GM23338 (cell line): ENCODE results near the gene ITGA8. TPM values are rescaled to one million over a fixed set of nuclear protein-coding genes. Genes with fewer than 3 reads are reported as not detected.

ENCODE experiments used
- ATAC-seq: fragments of 200-7000 bp; cut with Tn5 transposase; 3 replicates; pipeline ENCODE4 v1.9.1; 2020
- DNase-seq: peaks from one replicate; pipeline ENCODE4 v3.0.0-alpha.2; 2015; ENCODE audit warnings: low spot score
- H2AFZ ChIP-seq: fragments of 200-600 bp; sonication (generic); 2 replicates; pipeline ENCODE4 v1.8.0; 2016; ENCODE audit warnings: antibody characterized with exemption, mild to moderate bottlenecking, moderate library complexity
- H3F3A ChIP-seq: fragments of 200-600 bp; sonication (generic); replicated peaks from 2 replicates; pipeline ENCODE4 v1.8.0; 2017; ENCODE audit warnings: antibody characterized with exemption, mixed run types, low read depth
- H3K27ac ChIP-seq: fragments of 200-600 bp; sonication (generic); 2 replicates; pipeline ENCODE4 v1.6.1; 2016; ENCODE audit warnings: low read depth
- H3K27me3 ChIP-seq: fragments of 200-600 bp; sonication (generic); 2 replicates; pipeline ENCODE4 v1.8.0; 2016; ENCODE audit warnings: mild to moderate bottlenecking, mixed run types, moderate library complexity; ENCODE audit not compliant: insufficient read depth
- H3K36me3 ChIP-seq: fragments of 200-600 bp; sonication (generic); 2 replicates; pipeline ENCODE4 v1.8.0; 2016; ENCODE audit warnings: mild to moderate bottlenecking; ENCODE audit not compliant: insufficient read depth
- H3K4me1 ChIP-seq: fragments of 200-600 bp; sonication (generic); 2 replicates; pipeline ENCODE4 v1.8.0; 2016; ENCODE audit warnings: mild to moderate bottlenecking, moderate library complexity; ENCODE audit not compliant: insufficient read depth
- H3K4me2 ChIP-seq: fragments of 200-600 bp; sonication (generic); 2 replicates; pipeline ENCODE4 v1.7.1; 2017; ENCODE audit warnings: mixed run types
- H3K4me3 ChIP-seq: fragments of 200-600 bp; sonication (generic); 2 replicates; pipeline ENCODE4 v1.6.1; 2016; ENCODE audit warnings: mixed run types
- H3K79me2 ChIP-seq: fragments of 200-600 bp; sonication (generic); replicated peaks from 2 replicates; pipeline ENCODE4 v1.8.0; 2017; ENCODE audit warnings: mild to moderate bottlenecking; ENCODE audit not compliant: insufficient read depth
- H3K9me2 ChIP-seq: fragments of 200-600 bp; sonication (generic); 2 replicates; pipeline ENCODE4 v1.8.0; 2017; ENCODE audit not compliant: insufficient read depth
- H4K20me1 ChIP-seq: fragments of 200-600 bp; sonication (generic); replicated peaks from 2 replicates; pipeline ENCODE4 v1.8.0; 2017; ENCODE audit warnings: mild to moderate bottlenecking; ENCODE audit not compliant: insufficient read depth
- H3K27ac Mint-ChIP-seq: 2 replicates; pipeline ENCODE4 v1.8.0; 2020; ENCODE audit warnings: inconsistent platforms, mild to moderate bottlenecking, moderate library complexity, mixed read lengths
- H3K27me3 Mint-ChIP-seq: 3 replicates; pipeline ENCODE4 v1.8.0; 2022; ENCODE audit warnings: low read depth, mild to moderate bottlenecking, moderate library complexity, mixed read lengths, inconsistent platforms; ENCODE audit not compliant: insufficient read depth, poor library complexity
- H3K36me3 Mint-ChIP-seq: 3 replicates; pipeline ENCODE4 v1.8.0; 2021; ENCODE audit warnings: low read depth, mild to moderate bottlenecking, inconsistent platforms, moderate library complexity, mixed read lengths
- H3K4me1 Mint-ChIP-seq: 3 replicates; pipeline ENCODE4 v1.8.0; 2020; ENCODE audit warnings: mild to moderate bottlenecking, inconsistent platforms, mixed read lengths
- H3K4me3 Mint-ChIP-seq: 3 replicates; pipeline ENCODE4 v1.8.0; 2021; ENCODE audit warnings: moderate library complexity, mild to moderate bottlenecking, inconsistent platforms, mixed read lengths
- H3K9me3 Mint-ChIP-seq: 3 replicates; pipeline ENCODE4 v1.8.0; 2020; ENCODE audit warnings: moderate library complexity, mild to moderate bottlenecking, inconsistent platforms, mixed read lengths
- CREB1 ChIP-seq: fragments of 250-450 bp; sonication (Bioruptor Pico); IDR thresholded peaks from 2 replicates; pipeline ENCODE4 v1.5.0; 2020; ENCODE audit warnings: low read depth, mild to moderate bottlenecking, moderate library complexity
- POLR2AphosphoS5 ChIP-seq: IDR thresholded peaks from 2 replicates; pipeline ENCODE4 v1.6.1; 2016; ENCODE audit warnings: antibody characterized with exemption, low read depth
- ZNF331 ChIP-seq: fragments of 250-450 bp; sonication (Bioruptor Pico); IDR thresholded peaks from 2 replicates; pipeline ENCODE4 v1.5.0; 2020; ENCODE audit warnings: low read depth, mild to moderate bottlenecking, moderate library complexity
- polyA plus RNA-seq: library from polyadenylated mRNA; unstranded; fragments of >200 nt; fragmentation: Nextera tagmentation; extraction: Ambion mirVana; gene quantifications from 2 replicates; pipeline ENCODE4 v1.2.1, GENCODE V29; 2016
- total RNA-seq: library from RNA; depleted of rRNA; stranded (reverse); fragments of >200 nt; shearing (Covaris generic); gene quantifications from 2 replicates; pipeline ENCODE4 v1.2.3, GENCODE V29; 2014
- TF ChIP-seq, protein P1 (sequence below), 2 experiments: fragments of 200-600 bp in 1 of 2; sonication (generic) in 1 of 2; conservative IDR thresholded peaks; 2 replicates each; pipeline versions ENCODE4 v1.5.1 to v1.6.1; 2016 to 2017; ENCODE audit warnings: antibody characterized with exemption in 2 of 2, low read depth in 2 of 2, mild to moderate bottlenecking in 2 of 2, moderate library complexity in 1 of 2

Gene ITGA8
- total and polyA plus RNA-seq, 2 experiments from 2014 or later: not detected

DNA sequence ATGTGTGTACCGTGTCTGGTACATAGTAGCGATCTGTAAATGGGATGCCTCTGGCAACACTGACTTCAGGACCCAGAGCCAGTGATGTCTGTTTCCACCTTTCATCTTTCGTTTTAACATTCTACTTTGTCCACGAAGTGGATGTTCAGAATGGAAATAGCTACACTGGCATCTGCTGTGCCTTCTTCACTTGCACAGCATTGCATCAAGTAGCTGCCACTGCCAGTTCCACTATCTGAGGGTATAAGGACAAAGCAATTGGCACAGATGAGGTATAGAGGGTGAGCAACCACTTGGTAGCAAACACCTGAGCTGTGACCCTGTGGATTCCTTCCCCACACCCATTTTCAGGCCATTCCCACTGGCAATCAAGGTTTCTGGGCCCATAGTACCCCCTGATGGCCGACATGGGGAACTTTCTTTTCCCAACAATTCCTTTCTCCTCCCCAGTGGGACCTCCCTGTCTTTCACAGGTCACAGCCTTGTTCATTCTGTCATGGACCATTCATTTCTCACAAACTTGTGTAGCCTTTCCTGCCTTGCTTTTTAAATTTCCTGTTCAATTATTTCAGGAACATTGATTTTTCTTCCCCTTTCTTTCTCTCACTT is 4.0 kb downstream of the ITGA8 start:
- H3K9me2 ChIP-seq: no peaks in the 10 kb centered on the region
- no peak overlapping the region for H3K4me3 ChIP-seq
- H4K20me1 ChIP-seq: no peaks in the 10 kb centered on the region; the same call in 1 of the 2 replicates
- 0 out of 2 replicates have a peak, but pooled peaks cover 6% of the 10 kb centered on the region for H3F3A ChIP-seq
- H3K4me1 Mint-ChIP-seq: peaks cover 6% of the 10 kb centered on the region; the same call in 2 of the 3 replicates
- ATAC-seq (no peak; the same call in 2 of the 3 replicates), DNase-seq (peak; percentile 47)
- H3K27ac ChIP-seq: no peak overlapping the region
- H3K27me3 Mint-ChIP-seq: peaks cover 25% of the 10 kb centered on the region
- no peak overlapping the region for H3K4me3 Mint-ChIP-seq
- peaks cover 34% of the 10 kb centered on the region for H3K27me3 ChIP-seq
- H3K79me2 ChIP-seq: no peaks in the 10 kb centered on the region
- no peaks in the 10 kb centered on the region for H3K9me3 Mint-ChIP-seq
- no peaks in the 10 kb centered on the region for H3K4me1 ChIP-seq
- H3K4me2 ChIP-seq: no peak overlapping the region
- H3K27ac Mint-ChIP-seq: no peak overlapping the region
- no peaks in the 10 kb centered on the region for H3K36me3 Mint-ChIP-seq
- H3K36me3 ChIP-seq: no peaks in the 10 kb centered on the region
- TF ChIP-seq, protein P1, sequence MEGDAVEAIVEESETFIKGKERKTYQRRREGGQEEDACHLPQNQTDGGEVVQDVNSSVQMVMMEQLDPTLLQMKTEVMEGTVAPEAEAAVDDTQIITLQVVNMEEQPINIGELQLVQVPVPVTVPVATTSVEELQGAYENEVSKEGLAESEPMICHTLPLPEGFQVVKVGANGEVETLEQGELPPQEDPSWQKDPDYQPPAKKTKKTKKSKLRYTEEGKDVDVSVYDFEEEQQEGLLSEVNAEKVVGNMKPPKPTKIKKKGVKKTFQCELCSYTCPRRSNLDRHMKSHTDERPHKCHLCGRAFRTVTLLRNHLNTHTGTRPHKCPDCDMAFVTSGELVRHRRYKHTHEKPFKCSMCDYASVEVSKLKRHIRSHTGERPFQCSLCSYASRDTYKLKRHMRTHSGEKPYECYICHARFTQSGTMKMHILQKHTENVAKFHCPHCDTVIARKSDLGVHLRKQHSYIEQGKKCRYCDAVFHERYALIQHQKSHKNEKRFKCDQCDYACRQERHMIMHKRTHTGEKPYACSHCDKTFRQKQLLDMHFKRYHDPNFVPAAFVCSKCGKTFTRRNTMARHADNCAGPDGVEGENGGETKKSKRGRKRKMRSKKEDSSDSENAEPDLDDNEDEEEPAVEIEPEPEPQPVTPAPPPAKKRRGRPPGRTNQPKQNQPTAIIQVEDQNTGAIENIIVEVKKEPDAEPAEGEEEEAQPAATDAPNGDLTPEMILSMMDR (conservative IDR thresholded peaks at IDR 0.05; ENCODE audit: low read depth in 2 of 2): peak; percentile 66 to 82
- no peak for TF ChIP-seq CREB1 (CRISPR knock-in tag)
- no peak overlapping the region for H2AFZ ChIP-seq

DNA sequence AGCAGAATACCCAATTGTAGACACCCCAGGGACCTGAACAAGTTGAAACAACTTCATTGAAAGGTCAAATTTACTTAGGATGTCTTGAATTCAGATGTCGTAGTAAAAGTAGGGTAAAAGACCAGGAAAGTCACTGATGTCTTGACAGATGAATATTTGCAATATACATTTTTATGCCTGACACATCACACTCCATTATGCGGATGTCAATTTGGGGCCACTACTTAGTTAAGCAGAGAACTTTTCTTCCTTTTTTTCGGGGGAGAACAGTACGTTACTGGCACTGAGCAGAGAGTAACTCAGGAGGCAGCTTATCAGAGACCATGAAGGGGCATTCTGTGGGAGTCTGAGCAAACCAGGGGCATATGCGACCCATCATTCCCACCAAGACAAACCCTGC is 4.9 kb downstream of the ITGA8 start:
- Histone ChIP-seq H3K9me2 (no peaks in the 10 kb centered on the region), H3K79me2 (no peaks in the 10 kb centered on the region), H3K4me2 (no peak overlapping the region), H4K20me1 (no peaks in the 10 kb centered on the region; the same call in 1 of the 2 replicates), H3K4me1 (no peaks in the 10 kb centered on the region), H3K36me3 (no peaks in the 10 kb centered on the region), H3K27ac (no peak overlapping the region), H3K4me3 (no peak overlapping the region), H3F3A (0 out of 2 replicates have a peak, but pooled peaks cover 6% of the 10 kb centered on the region), H2AFZ (no peak overlapping the region), H3K27me3 (peaks cover 25% of the 10 kb centered on the region)
- no peak overlapping the region for H3K4me3 Mint-ChIP-seq
- no peak for TF ChIP-seq ZNF331 (CRISPR knock-in tag)
- ATAC-seq: no peak
- no peaks in the 10 kb centered on the region for H3K36me3 Mint-ChIP-seq
- DNase-seq: no peak
- no peak overlapping the region for H3K27ac Mint-ChIP-seq
- peaks cover 17% of the 10 kb centered on the region for H3K27me3 Mint-ChIP-seq
- H3K9me3 Mint-ChIP-seq: no peaks in the 10 kb centered on the region
- peaks cover 6% of the 10 kb centered on the region; the same call in 2 of the 3 replicates for H3K4me1 Mint-ChIP-seq

DNA sequence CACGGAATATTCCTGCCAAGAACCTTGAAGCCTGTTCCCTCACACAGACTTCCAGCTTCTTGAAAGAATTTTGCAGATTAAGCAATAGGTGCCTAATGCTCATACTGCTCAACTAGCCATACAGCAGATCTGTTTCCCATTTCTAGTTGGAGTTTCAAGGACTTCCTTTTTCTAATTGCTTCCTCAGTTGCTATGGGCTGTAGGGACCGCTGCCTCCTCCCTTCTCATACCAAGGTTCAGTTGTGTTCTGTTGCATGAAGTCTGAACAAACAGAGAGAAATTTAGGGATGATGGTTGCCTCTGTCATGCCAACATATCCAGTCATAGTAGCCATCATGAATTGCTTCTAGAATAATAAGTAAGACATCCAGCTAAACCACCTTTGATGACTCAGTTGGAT is 6.8 kb downstream of the ITGA8 start:
- no peaks in the 10 kb centered on the region for H3K36me3 ChIP-seq
- no peak overlapping the region for H3K4me3 Mint-ChIP-seq

More for the DNA sequence above, 6.8 kb downstream of the ITGA8 start:
- H3K27ac ChIP-seq: no peak overlapping the region
- no peaks in the 10 kb centered on the region for H3K9me2 ChIP-seq
- Mint-ChIP-seq H3K9me3 (no peaks in the 10 kb centered on the region), H3K4me1 (no peaks in the 10 kb centered on the region), H3K27me3 (peaks cover under 1% of the 10 kb centered on the region), H3K27ac (no peak overlapping the region), H3K36me3 (no peaks in the 10 kb centered on the region)
- no peaks in the 10 kb centered on the region; the same call in 1 of the 2 replicates for H4K20me1 ChIP-seq
- no peak overlapping the region for H3K4me2 ChIP-seq
- no peaks in the 10 kb centered on the region for H3K79me2 ChIP-seq
- no peak overlapping the region for H2AFZ ChIP-seq
- DNase-seq (no peak), ATAC-seq (no peak)
- no peak overlapping the region for H3K4me3 ChIP-seq
- peaks cover 7% of the 10 kb centered on the region for H3K27me3 ChIP-seq
- H3K4me1 ChIP-seq: no peaks in the 10 kb centered on the region
- TF ChIP-seq POLR2AphosphoS5: no peak
- no peaks in the 10 kb centered on the region for H3F3A ChIP-seq
